ENCODE results near the gene NKPD1. TPM values are rescaled to one million over a fixed set of nuclear protein-coding genes. Genes with fewer than 3 reads are reported as not detected.

The NKPD1 gene
- total RNA-seq, 1 donor, result under 0.01 TPM

DNA sequence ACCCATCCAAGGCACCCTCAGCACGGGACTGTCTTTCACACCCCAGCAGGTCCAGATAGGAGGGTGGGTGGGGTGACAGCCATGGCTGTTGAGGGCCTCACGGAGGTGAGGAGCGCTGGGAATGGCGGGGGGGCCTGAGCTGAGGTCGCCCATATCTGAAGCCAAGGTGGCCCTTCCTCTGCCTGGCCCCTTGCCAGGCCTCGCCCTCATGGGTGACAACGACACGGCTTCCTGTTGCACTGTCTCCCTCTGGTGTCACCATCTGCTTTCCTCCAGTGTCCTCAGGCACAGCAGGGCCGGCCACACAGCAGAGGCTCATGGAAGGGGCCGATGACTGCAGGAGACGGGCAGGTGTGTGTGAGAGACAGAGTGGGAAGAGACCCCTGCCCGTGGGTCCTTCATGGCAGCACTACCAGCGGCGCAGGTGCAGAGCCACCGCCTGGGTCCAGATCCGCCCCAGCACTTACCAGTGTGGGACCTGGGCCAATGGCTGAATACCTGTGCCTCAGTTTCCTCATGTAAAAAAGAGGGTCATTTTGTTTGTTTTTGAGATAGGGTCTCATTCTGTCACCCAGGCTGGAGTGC, 8.1 kb upstream of the NKPD1 start:
- no peak for TF ChIP-seq CTCF (IDR thresholded peaks at IDR 0.05; ENCODE audit: insufficient read depth, low read depth, low read length)
- DNase-seq (ENCODE audit: low read depth), result no peak
- H3K4me3 ChIP-seq (ENCODE audit: low read depth, low read length), result no peak overlapping the region

GRCh38 chr19:45166723-45167252, 6.0 kb upstream of the NKPD1 start:
- H3K4me3 ChIP-seq (ENCODE audit: low read depth, low read length), result no peak overlapping the region
- no peak for TF ChIP-seq CTCF (IDR thresholded peaks at IDR 0.05; ENCODE audit: insufficient read depth, low read depth, low read length)
- DNase-seq (ENCODE audit: low read depth), result no peak

- TF ChIP-seq CTCF (IDR thresholded peaks at IDR 0.05; ENCODE audit: insufficient read depth, low read depth, low read length), result no peak
- peak; percentile 90 for DNase-seq (ENCODE audit: low read depth)
- no peak overlapping the region for H3K4me3 ChIP-seq (ENCODE audit: low read depth, low read length)
Observed at GRCh38 chr19:45164577-45165335, 4.0 kb upstream of the NKPD1 start.

- no peak for DNase-seq (ENCODE audit: low read depth)
- TF ChIP-seq CTCF (IDR thresholded peaks at IDR 0.05; ENCODE audit: insufficient read depth, low read depth, low read length), result no peak
- H3K4me3 ChIP-seq (ENCODE audit: low read depth, low read length), result no peak overlapping the region
Observed at GRCh38 chr19:45163751-45164460, 3.1 kb upstream of the NKPD1 start.

- no peak overlapping the region for H3K4me3 ChIP-seq (ENCODE audit: low read depth, low read length)
- no peak for TF ChIP-seq CTCF (IDR thresholded peaks at IDR 0.05; ENCODE audit: insufficient read depth, low read depth, low read length)
- no peak for DNase-seq (ENCODE audit: low read depth)
Observed at GRCh38 chr19:45163156-45163555, 2.4 kb upstream of the NKPD1 start.

GRCh38 chr19:45162608-45163143, 1.9 kb upstream of the NKPD1 start:
- no peak for DNase-seq (ENCODE audit: low read depth)
- no peak for TF ChIP-seq CTCF (IDR thresholded peaks at IDR 0.05; ENCODE audit: insufficient read depth, low read depth, low read length)
- no peak overlapping the region for H3K4me3 ChIP-seq (ENCODE audit: low read depth, low read length)

Data from fibroblast of villous mesenchyme (primary cell).